ENCODE data around the gene KATNAL1. TPM values are rescaled to one million over a fixed set of nuclear protein-coding genes. Genes with fewer than 3 reads are reported as not detected.
"Not testable (repeated sequence)": the region's sequence is repeated elsewhere in the genome, so short reads cannot be mapped to it uniquely, and the experiment has no call there.

KATNAL1 gene
- total RNA-seq, 1 donor from 2014 or later, result 13.4 TPM

- no peaks in the 10 kb centered on the region for H3K4me1 Mint-ChIP-seq
- peaks cover 11% of the 10 kb centered on the region for H3K36me3 Mint-ChIP-seq (ENCODE audit: low read depth)
- POLR2A ChIA-PET, result no interaction called here
- CTCF ChIA-PET, result no interaction called here
- H3K27ac Mint-ChIP-seq, result no peak overlapping the region
- no peak overlapping the region for H3K4me3 Mint-ChIP-seq
- intact Hi-C loops (cut with micrococcal nuclease), result no loop called here
- no peak for DNase-seq
- TF ChIP-seq CTCF (IDR thresholded peaks at IDR 0.05), result no peak
- H3K27me3 Mint-ChIP-seq, result no peaks in the 10 kb centered on the region
- ATAC-seq (ENCODE audit: low read depth), result no peak
- H3K9me3 Mint-ChIP-seq, result no peaks in the 10 kb centered on the region
Measured at GRCh38 chr13:30268673-30269072, 38.7 kb downstream of the KATNAL1 start.

- TF ChIP-seq CTCF (IDR thresholded peaks at IDR 0.05), result no peak
- H3K9me3 Mint-ChIP-seq, result no peaks in the 10 kb centered on the region
- H3K36me3 Mint-ChIP-seq (ENCODE audit: low read depth), result peaks cover 6% of the 10 kb centered on the region
- ChIA-PET CTCF (no interaction called here), POLR2A (no interaction called here)
- no peaks in the 10 kb centered on the region for H3K4me1 Mint-ChIP-seq
- ATAC-seq (ENCODE audit: low read depth) (no peak), DNase-seq (no peak)
- no peak overlapping the region for H3K4me3 Mint-ChIP-seq
- H3K27ac Mint-ChIP-seq, result no peak overlapping the region
- H3K27me3 Mint-ChIP-seq, result no peaks in the 10 kb centered on the region
- intact Hi-C loops (cut with micrococcal nuclease), result no loop called here
Measured at GRCh38 chr13:30266756-30267155, 40.6 kb downstream of the KATNAL1 start.

- H3K9me3 Mint-ChIP-seq; H3K27me3 Mint-ChIP-seq; H3K4me3 Mint-ChIP-seq; DNase-seq; H3K4me1 Mint-ChIP-seq; CTCF ChIA-PET; ATAC-seq (ENCODE audit: low read depth); POLR2A ChIA-PET; H3K27ac Mint-ChIP-seq; H3K36me3 Mint-ChIP-seq (ENCODE audit: low read depth): not testable (repeated sequence)
- intact Hi-C loops (cut with micrococcal nuclease), result loop anchor here (5.0 kb wide), 1 partner anchor 203 kb away; no protein-coding TSS in a partner anchor
Measured at GRCh38 chr13:30259149-30259733, 48.1 kb downstream of the KATNAL1 start.

- intact Hi-C loops (cut with micrococcal nuclease), result loop anchor here (1.0 to 5.0 kb wide), 2 partner anchors 42 to 205 kb away; no protein-coding TSS in a partner anchor
- Mint-ChIP-seq H3K27ac (no peak overlapping the region), H3K4me1 (peaks cover 12% of the 10 kb centered on the region), H3K4me3 (no peak overlapping the region), H3K9me3 (no peaks in the 10 kb centered on the region), H3K27me3 (no peaks in the 10 kb centered on the region), H3K36me3 (ENCODE audit: low read depth) (peaks cover 12% of the 10 kb centered on the region)
- ChIA-PET CTCF (no interaction called here), POLR2A (interaction anchor here (1.1 kb wide), 1 partner anchor 189 kb away, joined by 4 read pairs; no protein-coding TSS in a partner anchor)
- TF ChIP-seq CTCF (IDR thresholded peaks at IDR 0.05), result no peak
- no peak for DNase-seq
- no peak for ATAC-seq (ENCODE audit: low read depth)
Measured at GRCh38 chr13:30257468-30258099, 49.8 kb downstream of the KATNAL1 start.

- TF ChIP-seq CTCF (IDR thresholded peaks at IDR 0.05), result no peak
- Mint-ChIP-seq H3K4me1 (peaks cover 12% of the 10 kb centered on the region), H3K27me3 (no peaks in the 10 kb centered on the region), H3K4me3 (no peak overlapping the region), H3K9me3 (no peaks in the 10 kb centered on the region), H3K36me3 (ENCODE audit: low read depth) (peaks cover 12% of the 10 kb centered on the region), H3K27ac (no peak overlapping the region)
- ChIA-PET CTCF (no interaction called here), POLR2A (no interaction called here)
- DNase-seq (no peak), ATAC-seq (ENCODE audit: low read depth) (no peak)
- intact Hi-C loops (cut with micrococcal nuclease), result loop anchor here (5.0 kb wide), 1 partner anchor 205 kb away; no protein-coding TSS in a partner anchor
Measured at GRCh38 chr13:30256713-30257467, 50.5 kb downstream of the KATNAL1 start.
